Lower lobe of right lung (tissue), 2 donors: Measurements from ENCODE around the gene FGF14. TPM values are rescaled to one million over a fixed set of nuclear protein-coding genes. Genes with fewer than 3 reads are reported as not detected.

Experiments used
- ATAC-seq, 2 donors: fragments of 200-7000 bp; cut with Tn5 transposase; one replicate each; pipeline ENCODE4 v1.9.1; 2020 to 2022; ENCODE audit warnings: mild to moderate bottlenecking in 2 of 2, moderate library complexity in 2 of 2
- DNase-seq: peaks from one replicate; pipeline ENCODE4 v3.0.0-alpha.2; 2020
- H3K27ac ChIP-seq: fragments of 200-600 bp; one replicate; pipeline ENCODE4 v1.8.0; 2022
- H3K27me3 ChIP-seq: fragments of 200-600 bp; one replicate; pipeline ENCODE4 v1.8.0; 2022; ENCODE audit warnings: low read depth
- H3K36me3 ChIP-seq: fragments of 200-600 bp; one replicate; pipeline ENCODE4 v1.8.0; 2022; ENCODE audit warnings: mild to moderate bottlenecking
- H3K4me1 ChIP-seq: fragments of 200-600 bp; one replicate; pipeline ENCODE4 v1.8.0; 2022
- H3K4me3 ChIP-seq: fragments of 200-600 bp; one replicate; pipeline ENCODE4 v1.8.0; 2022; ENCODE audit warnings: mild to moderate bottlenecking
- H3K9me3 ChIP-seq: fragments of 200-600 bp; one replicate; pipeline ENCODE4 v1.8.0; 2022
- CTCF ChIP-seq: fragments of 200-600 bp; IDR thresholded peaks from one replicate; pipeline ENCODE4 v1.8.0; 2022; ENCODE audit warnings: antibody characterized with exemption, mild to moderate bottlenecking
- intact Hi-C: fragments of 100-400 bp; cut with DNase I; formaldehyde crosslinking; loops from one replicate; pipeline ENCODE4 v1.11.0; 2022
- total RNA-seq: library from RNA; stranded (reverse); fragmentation: NEBNext Ultra II Directional; extraction: Animal tissue kit (Norgen Biotek cat#: 25700); gene quantifications from one replicate; pipeline ENCODE4 v1.2.1, GENCODE V29; 2021
- donor health status: DM: no; HTN: yes; CAD: no; lungs with severe emphysema.

FGF14 gene
- total RNA-seq, 1 donor from 2014 or later = 5.0 TPM

GRCh38 chr13:102226591-102226990 lies 175.3 kb downstream of the FGF14 start:
- intact Hi-C loops = no loop called here
- Histone ChIP-seq H3K4me3 (no peak overlapping the region), H3K27ac (no peak overlapping the region), H3K9me3 (no peaks in the 10 kb centered on the region), H3K27me3 (no peaks in the 10 kb centered on the region), H3K36me3 (no peaks in the 10 kb centered on the region), H3K4me1 (no peaks in the 10 kb centered on the region)
- DNase-seq (no peak), ATAC-seq (no peak)
- no peak for TF ChIP-seq CTCF

GRCh38 chr13:102225892-102226291 lies 176.0 kb downstream of the FGF14 start:
- Histone ChIP-seq H3K27ac (no peak overlapping the region), H3K4me3 (no peak overlapping the region), H3K4me1 (no peaks in the 10 kb centered on the region), H3K27me3 (no peaks in the 10 kb centered on the region), H3K9me3 (no peaks in the 10 kb centered on the region), H3K36me3 (no peaks in the 10 kb centered on the region)
- intact Hi-C loops = no loop called here
- DNase-seq (no peak), ATAC-seq (no peak)
- TF ChIP-seq CTCF = no peak

- intact Hi-C loops = no loop called here
- no peak overlapping the region for H3K27ac ChIP-seq
- no peak for TF ChIP-seq CTCF
- H3K4me3 ChIP-seq = no peak overlapping the region
- ATAC-seq (no peak), DNase-seq (no peak)
- H3K9me3 ChIP-seq = no peaks in the 10 kb centered on the region
- H3K36me3 ChIP-seq = no peaks in the 10 kb centered on the region
- no peaks in the 10 kb centered on the region for H3K27me3 ChIP-seq
- H3K4me1 ChIP-seq = no peaks in the 10 kb centered on the region
Measured at GRCh38 chr13:102220681-102221228, 181.1 kb downstream of the FGF14 start.

- DNase-seq (no peak), ATAC-seq (no peak)
- no peak overlapping the region for H3K4me3 ChIP-seq
- no peaks in the 10 kb centered on the region for H3K4me1 ChIP-seq
- intact Hi-C loops = no loop called here
- no peak overlapping the region for H3K27ac ChIP-seq
- H3K36me3 ChIP-seq = no peaks in the 10 kb centered on the region
- H3K27me3 ChIP-seq = no peaks in the 10 kb centered on the region
- H3K9me3 ChIP-seq = no peaks in the 10 kb centered on the region
- no peak for TF ChIP-seq CTCF
Measured at GRCh38 chr13:102214956-102215355, 186.9 kb downstream of the FGF14 start.

GRCh38 chr13:102212729-102213128 lies 189.1 kb downstream of the FGF14 start:
- H3K27ac ChIP-seq = no peak overlapping the region
- H3K36me3 ChIP-seq = no peaks in the 10 kb centered on the region
- no peak overlapping the region for H3K4me3 ChIP-seq
- TF ChIP-seq CTCF = no peak
- ATAC-seq (no peak), DNase-seq (no peak)
- intact Hi-C loops = no loop called here
- no peaks in the 10 kb centered on the region for H3K4me1 ChIP-seq
- H3K9me3 ChIP-seq = no peaks in the 10 kb centered on the region
- H3K27me3 ChIP-seq = no peaks in the 10 kb centered on the region

- Histone ChIP-seq H3K9me3 (no peaks in the 10 kb centered on the region), H3K4me1 (no peaks in the 10 kb centered on the region), H3K36me3 (no peaks in the 10 kb centered on the region), H3K27ac (no peak overlapping the region), H3K27me3 (no peaks in the 10 kb centered on the region), H3K4me3 (no peak overlapping the region)
- ATAC-seq = no peak
- intact Hi-C loops = no loop called here
- no peak for TF ChIP-seq CTCF
- no peak for DNase-seq
Measured at GRCh38 chr13:102208347-102208746, 193.5 kb downstream of the FGF14 start.
